ENCODE measurements around the gene PPDPF.
A peak's percentile ranks its signal among the peaks of the same experiment; 100 is the strongest.

The PPDPF gene

GRCh38 chr20:63486300-63486855 lies 34.2 kb upstream of the PPDPF start:
- in situ Hi-C loops (cut with MboI; ENCODE audit: low pct_unique_long_range_greater_than_20kb, low sequenced_read_pairs), result no loop called here

GRCh38 chr20:63487116-63487764 lies 33.3 kb upstream of the PPDPF start:
- no peak for DNase-seq
- in situ Hi-C loops (cut with MboI; ENCODE audit: low pct_unique_long_range_greater_than_20kb, low sequenced_read_pairs), result no loop called here

More at GRCh38 chr20:63486300-63486855, 34.2 kb upstream of the PPDPF start:
- DNase-seq, result no peak

GRCh38 chr20:63487781-63488241 lies 32.8 kb upstream of the PPDPF start:
- in situ Hi-C loops (cut with MboI; ENCODE audit: low pct_unique_long_range_greater_than_20kb, low sequenced_read_pairs), result no loop called here
- DNase-seq, result no peak

- in situ Hi-C loops (cut with MboI; ENCODE audit: low pct_unique_long_range_greater_than_20kb, low sequenced_read_pairs), result no loop called here
Measured at GRCh38 chr20:63488315-63489251, 32.0 kb upstream of the PPDPF start.

GRCh38 chr20:63490416-63490815 lies 30.1 kb upstream of the PPDPF start:
- in situ Hi-C loops (cut with MboI; ENCODE audit: low pct_unique_long_range_greater_than_20kb, low sequenced_read_pairs), result no loop called here
- no peak for DNase-seq

More at GRCh38 chr20:63488315-63489251, 32.0 kb upstream of the PPDPF start:
- DNase-seq, result no peak

- DNase-seq, result no peak
- in situ Hi-C loops (cut with MboI; ENCODE audit: low pct_unique_long_range_greater_than_20kb, low sequenced_read_pairs), result no loop called here
Measured at GRCh38 chr20:63491078-63491477, 29.5 kb upstream of the PPDPF start.

- in situ Hi-C loops (cut with MboI; ENCODE audit: low pct_unique_long_range_greater_than_20kb, low sequenced_read_pairs), result no loop called here
- no peak for DNase-seq
Measured at GRCh38 chr20:63491635-63492230, 28.8 kb upstream of the PPDPF start.

GRCh38 chr20:63492518-63492917 lies 28.0 kb upstream of the PPDPF start:
- DNase-seq, result no peak
- in situ Hi-C loops (cut with MboI; ENCODE audit: low pct_unique_long_range_greater_than_20kb, low sequenced_read_pairs), result no loop called here

- no peak for DNase-seq
Measured at GRCh38 chr20:63492982-63493381, 27.6 kb upstream of the PPDPF start.

GRCh38 chr20:63493563-63494020 lies 27.0 kb upstream of the PPDPF start:
- no peak for DNase-seq
- in situ Hi-C loops (cut with MboI; ENCODE audit: low pct_unique_long_range_greater_than_20kb, low sequenced_read_pairs), result no loop called here

More at GRCh38 chr20:63492982-63493381, 27.6 kb upstream of the PPDPF start:
- in situ Hi-C loops (cut with MboI; ENCODE audit: low pct_unique_long_range_greater_than_20kb, low sequenced_read_pairs), result no loop called here

- in situ Hi-C loops (cut with MboI; ENCODE audit: low pct_unique_long_range_greater_than_20kb, low sequenced_read_pairs), result no loop called here
- no peak for DNase-seq
Measured at GRCh38 chr20:63494084-63494419, 26.5 kb upstream of the PPDPF start.

- no peak for DNase-seq
- in situ Hi-C loops (cut with MboI; ENCODE audit: low pct_unique_long_range_greater_than_20kb, low sequenced_read_pairs), result no loop called here
Measured at GRCh38 chr20:63494420-63495166, 26.0 kb upstream of the PPDPF start.

- DNase-seq, result no peak
- in situ Hi-C loops (cut with MboI; ENCODE audit: low pct_unique_long_range_greater_than_20kb, low sequenced_read_pairs), result no loop called here
Measured at GRCh38 chr20:63495167-63495720, 25.3 kb upstream of the PPDPF start.

GRCh38 chr20:63495741-63496595 lies 24.6 kb upstream of the PPDPF start:
- peak; percentile 51 for DNase-seq
- in situ Hi-C loops (cut with MboI; ENCODE audit: low pct_unique_long_range_greater_than_20kb, low sequenced_read_pairs), result no loop called here

- no peak for DNase-seq
- in situ Hi-C loops (cut with MboI; ENCODE audit: low pct_unique_long_range_greater_than_20kb, low sequenced_read_pairs), result no loop called here
Measured at GRCh38 chr20:63496596-63497120, 23.9 kb upstream of the PPDPF start.

- in situ Hi-C loops (cut with MboI; ENCODE audit: low pct_unique_long_range_greater_than_20kb, low sequenced_read_pairs), result no loop called here
Measured at GRCh38 chr20:63497138-63497945, 23.2 kb upstream of the PPDPF start.

More at GRCh38 chr20:63497138-63497945, 23.2 kb upstream of the PPDPF start:
- DNase-seq, result no peak

Measured in KBM-7 (cell line).